Stimulated activated CD8-positive, alpha-beta memory T cell treated with anti-CD3 and anti-CD28 coated beads, Interleukin-15, amount 100 ng/mL, for 4 hours (primary cell): ENCODE measurements around the gene POC5.
"Not testable (repeated sequence)": the region's sequence is repeated elsewhere in the genome, so short reads cannot be mapped to it uniquely, and the experiment has no call there.

Experiments
- DNase-seq, 2 donors: peaks; one replicate each; pipeline ENCODE4 v3.0.0-alpha.2; 2020; ENCODE audit warnings: low read depth in 2 of 2

POC5 gene, protein sequence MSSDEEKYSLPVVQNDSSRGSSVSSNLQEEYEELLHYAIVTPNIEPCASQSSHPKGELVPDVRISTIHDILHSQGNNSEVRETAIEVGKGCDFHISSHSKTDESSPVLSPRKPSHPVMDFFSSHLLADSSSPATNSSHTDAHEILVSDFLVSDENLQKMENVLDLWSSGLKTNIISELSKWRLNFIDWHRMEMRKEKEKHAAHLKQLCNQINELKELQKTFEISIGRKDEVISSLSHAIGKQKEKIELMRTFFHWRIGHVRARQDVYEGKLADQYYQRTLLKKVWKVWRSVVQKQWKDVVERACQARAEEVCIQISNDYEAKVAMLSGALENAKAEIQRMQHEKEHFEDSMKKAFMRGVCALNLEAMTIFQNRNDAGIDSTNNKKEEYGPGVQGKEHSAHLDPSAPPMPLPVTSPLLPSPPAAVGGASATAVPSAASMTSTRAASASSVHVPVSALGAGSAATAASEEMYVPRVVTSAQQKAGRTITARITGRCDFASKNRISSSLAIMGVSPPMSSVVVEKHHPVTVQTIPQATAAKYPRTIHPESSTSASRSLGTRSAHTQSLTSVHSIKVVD

DNA sequence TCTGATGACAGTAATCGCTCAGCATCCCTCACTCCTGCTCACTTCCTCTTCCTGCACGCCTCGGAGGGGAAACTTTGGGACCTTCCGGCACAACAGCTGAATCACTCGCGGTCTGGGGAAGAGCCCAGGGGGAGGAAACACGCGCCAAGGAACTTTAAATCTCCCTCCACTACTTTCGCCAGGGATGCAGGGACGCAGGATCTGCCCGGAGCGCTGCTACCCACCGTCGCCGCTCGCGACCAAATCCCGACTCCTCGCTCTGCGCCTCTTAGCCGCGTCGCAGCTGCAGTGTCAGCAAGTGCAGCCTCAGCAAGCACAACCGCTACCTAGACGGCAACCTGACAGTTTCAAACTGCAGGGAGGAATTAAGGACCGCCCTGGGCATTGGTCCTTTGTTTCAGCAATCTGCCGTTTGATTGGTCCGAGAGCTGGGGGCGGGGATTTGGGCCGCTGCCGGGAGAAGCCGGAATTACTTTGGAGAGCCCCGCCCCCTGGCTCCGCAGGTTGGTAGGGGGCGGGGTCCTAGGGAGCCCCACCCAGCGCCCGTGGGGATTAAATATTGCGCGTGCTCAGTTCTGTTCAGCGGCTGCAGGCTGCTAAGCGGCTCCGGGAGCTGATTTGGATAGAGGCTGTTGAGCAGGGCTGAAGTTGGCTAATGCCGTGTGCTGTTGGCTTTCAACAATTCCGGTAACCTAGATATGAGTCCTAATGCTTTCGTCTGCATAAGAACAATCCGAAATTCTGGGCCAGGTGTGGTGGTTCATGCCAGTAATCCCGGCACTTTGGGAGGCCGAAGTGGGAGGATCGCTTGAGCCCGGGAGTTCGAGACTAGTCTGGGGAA is at the start of gene POC5:
POC5 (minus strand) TSS at position 356 of the 841 bp plus-strand sequence. CDS start 4,500 bp downstream, outside the sequence.
- DNase-seq, result peak; percentile 95 to 96

DNA sequence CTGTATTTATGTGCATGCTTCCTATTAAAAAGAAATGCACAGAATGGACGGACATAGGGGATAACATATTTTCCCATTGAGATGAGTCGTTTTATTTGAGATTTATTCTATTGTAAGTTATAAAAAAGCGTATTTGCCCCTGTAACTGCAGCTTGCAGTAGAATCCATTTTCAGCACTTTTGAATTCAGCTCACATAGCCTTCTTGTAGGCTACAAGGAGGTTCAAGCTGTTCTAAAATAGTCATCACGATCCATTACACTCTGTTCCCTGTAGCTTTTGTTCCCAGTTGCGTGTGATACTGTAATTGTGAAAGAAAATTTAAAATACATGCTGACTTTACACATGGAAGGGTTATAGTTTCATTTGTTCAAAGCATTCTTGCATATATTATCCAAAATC is 40.9 kb upstream of the POC5 start:
- no peak for DNase-seq

DNA sequence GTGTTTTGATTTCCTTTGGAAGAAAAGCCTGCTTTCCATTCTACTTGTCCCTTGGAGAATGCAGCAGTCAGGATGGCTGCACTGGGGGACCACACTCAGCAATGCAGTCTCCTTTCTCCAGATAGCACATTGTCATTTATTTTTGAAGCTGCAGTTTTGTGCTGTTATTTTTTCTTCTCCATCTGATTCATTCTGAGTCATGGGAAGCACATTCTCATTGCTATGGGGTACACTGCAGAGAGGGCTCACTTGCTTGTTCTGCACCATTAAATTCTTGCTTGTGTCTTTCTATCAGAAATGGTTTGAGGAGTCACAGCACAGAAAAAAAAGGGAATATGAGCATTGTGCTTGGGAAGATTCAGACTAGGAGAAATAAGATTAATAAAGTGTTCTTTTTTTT is 39.7 kb upstream of the POC5 start:
- DNase-seq, result no peak

DNA sequence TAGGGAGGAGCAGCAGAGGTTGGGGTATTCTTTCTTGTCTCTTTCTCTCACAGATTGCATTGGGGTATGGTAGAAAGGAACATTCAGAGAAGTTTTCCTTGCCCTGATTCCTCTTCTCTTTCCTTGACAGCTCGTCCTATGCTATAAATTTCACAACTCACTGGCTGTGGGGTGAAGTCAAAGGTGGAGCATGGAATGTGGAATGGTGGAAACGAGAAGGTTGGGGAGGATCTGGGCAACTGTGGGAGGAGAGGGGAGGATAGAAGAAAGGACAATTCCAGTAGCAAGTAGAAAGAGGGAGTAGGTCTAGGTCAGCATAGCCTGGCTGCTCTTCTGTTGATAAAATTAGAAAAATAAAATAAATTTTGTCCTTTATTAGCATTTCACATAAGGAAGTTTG is 39.0 kb upstream of the POC5 start:
- no peak for DNase-seq

DNA sequence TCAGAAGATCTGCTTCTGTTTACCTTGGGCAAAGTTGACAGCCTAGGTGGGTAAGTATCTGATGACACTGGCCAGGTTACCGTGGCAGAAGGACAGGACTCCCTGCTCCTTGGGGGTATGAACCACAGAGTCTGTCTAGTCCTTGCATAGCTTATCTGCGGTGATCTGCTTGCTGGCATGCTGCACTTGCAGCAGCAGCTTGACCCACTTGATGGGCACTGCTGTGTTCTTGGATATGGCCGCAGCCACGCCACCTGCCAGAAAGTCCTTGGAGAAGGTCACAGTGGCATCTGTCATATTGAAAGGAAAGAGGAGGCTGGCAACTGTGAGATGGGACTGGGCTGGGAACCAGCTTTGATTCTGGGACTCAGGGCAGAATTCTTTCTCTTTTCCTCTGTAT is 35.9 kb upstream of the POC5 start:
- no peak for DNase-seq

DNA sequence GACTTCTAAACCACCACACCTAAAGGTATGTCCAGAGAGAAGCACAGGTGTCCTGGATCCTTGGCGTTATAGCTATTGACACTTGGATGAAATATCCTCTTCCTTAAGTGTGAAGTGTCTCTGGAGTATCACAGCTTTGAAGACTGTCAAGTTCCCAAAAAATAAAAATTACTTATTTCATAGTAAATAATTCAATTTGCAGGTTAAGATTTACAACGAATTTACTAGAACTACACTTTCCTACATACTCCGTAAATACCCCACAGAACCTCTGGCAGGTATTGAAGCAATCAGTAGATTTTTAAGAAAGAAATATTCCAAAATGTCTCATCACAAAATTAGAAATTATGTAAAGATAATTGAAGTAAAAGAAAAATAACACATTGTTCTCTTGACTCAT is 27.1 kb upstream of the POC5 start:
- DNase-seq, result no peak

DNA sequence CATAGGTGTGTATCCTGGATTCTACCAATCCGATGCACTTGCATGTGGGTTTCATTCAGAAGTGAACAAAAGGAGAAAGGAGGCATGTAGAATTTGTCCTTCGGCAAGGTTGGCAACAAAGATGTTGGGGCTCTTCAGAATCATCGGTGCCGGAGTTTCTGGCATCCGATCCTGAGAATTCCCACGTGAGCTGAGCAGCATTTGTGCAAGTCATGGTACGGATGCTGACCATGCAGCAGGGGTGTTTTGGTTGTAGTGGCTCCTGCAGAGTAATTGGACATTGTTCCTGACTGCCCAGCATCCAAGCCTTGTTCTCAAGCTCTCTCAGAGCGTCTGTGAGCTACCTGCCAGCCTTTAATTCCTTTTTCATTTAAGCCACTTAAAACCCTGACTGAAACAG is 19.0 kb upstream of the POC5 start:
- DNase-seq, result no peak

DNA sequence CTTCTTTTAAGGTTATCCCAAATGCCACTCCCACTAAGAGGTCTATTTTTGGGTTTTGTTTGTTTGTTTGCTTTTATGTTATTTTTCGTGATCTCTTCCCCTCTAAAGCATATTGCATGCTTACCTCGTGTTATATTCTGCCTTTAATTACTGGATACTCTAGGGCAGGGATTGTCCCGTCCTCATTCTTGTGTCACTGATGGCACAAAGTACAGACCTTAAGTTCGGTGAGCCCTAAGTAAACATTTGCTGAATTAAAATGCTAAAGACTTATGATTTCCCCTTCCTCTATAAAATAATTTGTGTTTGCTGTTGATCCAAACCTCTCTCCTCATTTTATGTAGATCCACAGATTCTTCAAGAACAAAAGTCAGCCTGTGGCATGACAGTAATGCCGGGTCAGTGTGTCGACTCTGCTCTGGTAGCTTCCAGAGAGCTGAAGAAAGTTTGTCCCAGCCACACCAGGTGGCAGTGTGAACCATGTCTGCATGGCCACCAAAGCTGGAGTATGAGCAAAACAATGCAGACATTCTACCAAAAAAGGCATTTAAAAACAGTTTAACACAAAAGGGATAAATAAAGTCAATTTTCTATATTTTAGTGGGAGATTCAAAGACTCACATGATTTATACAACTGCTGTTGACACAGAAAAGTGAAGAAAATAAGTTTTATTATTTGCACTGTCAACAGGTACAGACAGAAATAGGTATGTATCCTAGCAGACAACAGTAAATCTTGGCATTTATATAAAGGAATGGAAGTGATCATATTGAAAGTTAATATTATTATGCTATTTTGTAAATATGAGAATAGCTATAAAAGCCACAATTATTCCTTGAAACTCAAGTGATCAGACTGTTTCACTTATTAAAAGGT is 17.9 kb upstream of the POC5 start:
- no peak for DNase-seq

DNA sequence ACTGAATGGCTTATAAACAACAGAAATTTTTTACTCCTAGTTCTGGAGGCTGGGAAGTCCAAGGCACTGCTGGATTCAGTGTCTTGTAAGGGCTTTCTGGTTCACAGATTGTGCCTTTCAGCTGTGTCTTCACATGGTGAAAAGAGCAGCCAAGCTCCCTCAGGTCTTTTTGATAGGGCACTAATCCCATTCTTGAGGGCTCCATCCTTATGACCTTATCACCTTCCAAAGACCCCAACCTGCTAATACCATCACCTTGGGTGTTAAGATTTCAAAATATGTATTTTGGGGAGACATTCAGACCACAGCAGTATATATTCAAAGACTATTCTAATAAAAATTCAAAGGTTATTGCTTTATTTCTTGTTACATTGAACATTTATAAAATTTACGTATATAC is 16.5 kb upstream of the POC5 start:
- no peak for DNase-seq

DNA sequence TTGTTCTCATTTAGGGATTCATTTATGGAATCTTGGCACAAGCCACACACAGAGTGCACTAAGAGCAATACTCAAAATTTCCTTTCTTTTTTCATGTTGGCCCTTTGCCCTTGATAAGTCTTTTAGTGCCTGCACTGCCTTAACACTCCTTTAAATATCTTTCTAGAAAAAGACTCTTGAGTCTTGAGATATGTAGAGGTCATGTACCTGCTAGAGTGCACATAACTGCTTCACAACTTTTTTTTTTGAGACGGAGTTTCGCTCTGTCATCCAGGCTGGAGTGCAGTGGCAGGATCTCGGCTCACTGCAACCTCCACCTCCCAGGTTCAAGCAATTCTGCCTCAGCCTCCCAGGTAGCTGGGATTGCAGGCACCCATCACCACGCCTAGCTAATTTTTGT is 14.3 kb upstream of the POC5 start:
- DNase-seq, result not testable (repeated sequence)

DNA sequence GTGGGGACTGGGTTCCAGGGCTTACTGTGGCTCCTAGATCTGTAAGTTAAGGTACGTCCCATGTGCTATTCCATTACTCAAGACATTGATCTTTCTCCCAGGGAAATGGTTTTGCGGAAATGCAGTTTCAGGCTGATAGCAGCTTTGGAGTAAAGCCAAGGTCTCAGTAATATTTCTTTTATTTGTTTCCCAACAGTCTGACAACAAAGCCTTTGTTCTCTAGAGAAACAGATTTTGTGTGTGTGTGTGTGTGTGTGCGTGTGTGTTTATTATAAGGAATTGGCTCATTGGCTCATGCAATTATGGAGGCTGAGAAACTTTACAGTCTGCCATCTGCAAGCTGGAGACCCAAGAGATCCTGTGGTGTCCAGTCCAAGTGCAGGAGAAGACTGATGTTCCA is 12.1 kb upstream of the POC5 start:
- no peak for DNase-seq

DNA sequence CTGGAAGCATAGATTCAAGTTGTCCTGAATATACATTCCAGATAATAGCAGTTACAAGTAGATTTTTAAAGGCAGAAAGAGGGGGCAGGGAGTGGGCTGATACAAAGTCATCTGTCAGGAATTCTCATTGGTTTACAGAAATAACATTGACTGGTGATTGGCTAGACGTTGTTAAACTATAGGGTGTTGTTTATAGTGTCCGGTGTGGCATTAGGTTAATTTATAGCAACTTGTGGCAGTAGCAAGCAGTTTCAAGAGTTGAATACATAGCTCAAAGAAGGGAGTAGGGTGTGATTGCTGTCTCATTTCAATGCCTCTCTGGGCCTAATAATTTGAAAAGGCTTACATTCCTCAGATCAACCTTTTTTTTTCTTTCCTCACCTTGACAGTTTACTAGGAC is 10.7 kb upstream of the POC5 start:
- DNase-seq, result no peak

DNA sequence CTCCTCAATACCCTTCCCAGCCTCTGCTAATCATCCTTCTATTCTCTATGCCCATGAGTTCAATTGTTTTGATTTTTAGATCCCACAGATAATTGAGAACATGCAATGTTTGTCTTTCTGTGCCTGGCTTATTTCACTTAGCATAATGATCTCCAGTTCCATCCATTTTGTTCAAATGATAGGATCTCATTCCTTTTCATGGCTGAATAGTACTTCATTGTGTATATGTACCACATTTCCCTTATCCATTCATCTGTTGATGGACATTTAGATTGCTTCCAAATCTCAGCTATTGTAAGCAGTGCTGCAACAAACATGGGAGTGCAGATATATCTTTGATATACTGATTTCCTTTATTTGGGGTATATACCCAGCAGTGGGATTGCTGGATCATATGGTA is 9.0 kb upstream of the POC5 start:
- DNase-seq, result not testable (repeated sequence)

DNA sequence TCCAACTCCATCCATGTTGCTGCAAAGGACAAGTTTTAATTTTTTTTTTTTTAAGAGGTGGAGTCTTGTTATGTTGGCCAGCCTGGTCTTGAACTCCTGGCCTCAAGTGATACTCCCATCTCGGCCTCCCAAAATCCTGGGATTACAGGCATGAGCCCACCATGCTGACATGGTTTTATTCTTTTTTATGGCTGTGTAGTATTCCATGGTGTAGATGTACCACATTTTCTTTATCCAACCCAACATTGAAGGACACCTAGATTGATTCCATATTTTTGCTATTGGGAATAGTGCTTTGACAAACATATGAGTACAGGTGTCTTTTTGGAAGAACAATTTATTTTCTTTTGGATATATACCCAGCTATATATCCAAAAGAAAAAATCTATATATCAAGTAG is 6.1 kb upstream of the POC5 start:
- no peak for DNase-seq

DNA sequence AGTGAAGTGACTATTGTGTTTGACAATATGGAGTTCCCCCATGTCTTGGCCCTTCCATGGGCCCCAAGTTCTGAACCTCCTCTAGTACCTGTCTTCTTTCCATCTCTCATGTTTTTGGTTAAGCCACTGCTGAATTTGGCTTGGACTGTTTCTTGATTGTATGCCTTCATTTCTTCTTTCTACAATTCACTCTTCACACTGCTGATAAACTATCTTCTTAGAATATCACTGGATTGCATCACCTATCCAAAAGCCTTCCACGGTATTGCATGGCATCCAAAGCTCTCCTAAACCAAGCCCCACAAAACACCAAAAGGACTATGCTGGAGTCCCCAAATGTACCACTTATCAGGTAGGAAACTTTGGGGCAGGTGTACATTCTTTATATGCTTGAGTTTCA is 4.3 kb upstream of the POC5 start:
- DNase-seq, result no peak

DNA sequence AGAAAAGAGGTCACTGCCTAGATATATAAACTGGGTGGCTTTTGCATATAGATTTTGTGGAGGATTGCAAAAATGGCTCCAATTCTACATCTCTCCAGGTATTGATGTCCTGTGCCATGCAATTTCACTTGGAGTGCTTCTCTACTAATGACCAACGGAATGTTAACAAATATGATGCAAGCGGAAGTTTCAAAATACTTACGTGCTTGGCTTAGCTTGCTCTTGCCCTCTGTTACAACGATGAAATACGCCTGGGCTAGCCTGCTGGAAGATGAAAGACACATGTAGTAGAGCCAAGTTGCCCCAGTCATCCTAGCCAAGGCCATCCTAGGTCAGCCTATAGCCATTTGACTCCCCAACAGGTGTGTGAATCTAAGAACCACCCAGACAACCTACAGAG is 3.6 kb upstream of the POC5 start:
- DNase-seq, result no peak

DNA sequence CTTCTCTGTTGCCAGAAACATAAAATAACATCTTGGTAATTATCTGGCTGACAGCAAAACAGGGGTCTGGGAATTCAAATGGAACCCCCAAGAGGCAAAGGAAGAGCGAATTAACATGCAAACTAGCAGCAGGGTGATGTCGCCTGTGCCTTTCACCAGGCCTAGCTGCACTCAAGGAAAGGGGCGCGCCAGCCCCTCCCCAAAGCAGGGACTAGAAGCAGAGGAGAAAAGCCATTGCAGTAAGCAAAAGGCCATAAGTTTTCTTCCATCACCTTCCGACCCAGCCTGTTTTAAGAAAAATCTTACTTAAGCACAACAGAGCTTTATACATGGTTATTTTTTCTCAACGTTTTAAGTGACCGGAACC is 539 bp downstream of the POC5 start:
- DNase-seq, result no peak

DNA sequence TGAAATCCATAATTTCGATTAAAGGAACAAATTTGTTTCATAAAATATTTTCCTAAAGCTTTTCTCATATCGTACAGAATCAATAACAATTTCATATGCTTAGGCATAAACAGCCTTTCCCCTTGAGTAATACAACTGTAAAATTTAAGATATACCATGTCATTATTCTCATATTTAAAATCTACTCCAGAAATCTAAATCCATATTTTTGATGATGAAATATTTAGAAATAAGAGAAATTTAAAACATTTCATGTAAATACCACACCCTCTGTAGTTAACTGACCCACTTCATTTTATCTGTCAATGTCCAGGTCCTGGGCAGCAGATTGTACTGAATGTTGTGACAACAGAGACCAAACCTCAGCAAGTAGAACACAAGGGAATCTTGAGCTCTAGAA is 5.1 kb downstream of the POC5 start:
- DNase-seq, result no peak

DNA sequence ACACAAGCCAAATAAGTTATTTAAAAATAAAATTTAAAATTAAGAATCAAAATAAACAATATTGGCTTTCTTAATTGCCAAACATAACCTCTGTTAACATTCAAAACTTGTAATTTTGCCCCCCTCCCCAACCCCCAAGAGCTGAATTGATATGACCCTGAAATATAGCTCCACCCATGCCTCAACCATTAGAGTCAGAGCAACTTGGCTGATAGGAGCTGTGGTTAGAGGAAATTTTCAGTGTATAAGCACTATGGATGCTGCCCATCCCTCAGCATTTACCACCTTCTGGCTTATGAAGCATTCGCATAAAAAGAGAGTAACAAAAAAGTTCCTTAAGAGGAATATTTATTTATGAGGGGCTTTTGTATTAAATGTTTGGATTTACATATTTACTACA is 6.1 kb downstream of the POC5 start:
- DNase-seq, result no peak

DNA sequence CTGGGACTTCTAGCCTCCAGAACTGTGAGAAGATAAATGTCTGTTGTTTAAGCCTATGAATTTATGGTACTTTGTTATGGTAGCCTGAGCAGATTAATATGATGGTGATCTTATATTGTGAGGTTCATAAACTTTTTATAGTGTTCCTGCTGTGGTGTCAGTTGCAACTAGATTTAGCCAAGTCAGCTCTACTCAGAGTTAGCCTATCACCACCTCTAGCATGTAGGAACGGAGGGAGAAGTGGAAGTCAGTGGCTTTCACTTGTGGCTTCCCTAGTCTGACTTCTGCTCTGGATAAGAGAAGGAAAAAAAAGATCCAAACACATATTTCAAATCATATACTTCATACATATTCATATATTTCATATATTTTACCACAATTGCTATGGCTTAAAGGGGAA is 6.6 kb downstream of the POC5 start:
- DNase-seq, result no peak

DNA sequence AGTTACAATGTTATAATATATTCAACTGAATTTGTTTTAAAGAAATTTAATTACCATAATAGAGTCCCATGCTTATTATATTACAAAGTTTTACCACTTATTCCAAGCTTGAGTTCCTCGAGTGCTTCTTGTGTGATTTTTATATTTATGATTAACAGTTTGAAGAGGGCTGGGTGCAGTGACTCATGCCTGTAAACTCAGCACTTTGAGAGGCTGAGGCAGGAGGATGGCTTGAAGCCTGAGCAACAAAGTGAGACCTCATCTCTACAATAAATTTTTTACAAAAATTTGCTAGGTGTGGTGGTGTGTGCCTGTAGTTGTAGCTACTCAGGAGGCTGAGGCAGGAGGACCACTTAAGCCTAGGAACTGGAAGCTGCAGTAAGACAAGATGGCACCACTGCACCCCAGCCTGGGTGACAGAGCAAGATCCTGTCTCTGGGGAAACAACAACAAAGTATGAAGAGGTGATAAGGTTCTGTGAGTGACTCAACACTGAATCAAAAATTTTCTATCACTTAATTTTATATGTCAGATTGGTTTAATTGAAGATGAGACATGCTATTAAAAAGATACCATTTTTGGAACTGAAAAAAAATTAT is 9.2 kb downstream of the POC5 start:
- DNase-seq, result no peak

DNA sequence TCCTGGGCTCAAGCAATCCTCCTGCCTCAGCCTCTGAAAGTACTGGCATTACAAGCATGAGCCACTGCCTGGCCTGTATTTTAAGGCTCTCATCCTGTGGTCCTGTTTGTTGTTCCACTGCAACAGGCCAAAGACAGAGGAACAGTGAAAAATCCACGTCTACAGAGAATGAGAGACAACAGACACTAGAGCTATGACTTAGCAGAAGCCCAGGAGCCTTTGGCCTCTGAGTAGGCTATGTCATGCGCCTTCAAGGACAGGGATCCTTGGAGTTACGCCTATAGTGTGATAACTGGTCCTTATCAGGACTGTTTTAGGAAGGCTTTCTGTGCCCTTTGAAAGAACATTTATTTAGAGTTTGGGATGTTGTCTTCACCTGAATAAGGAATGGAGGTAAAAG is 10.5 kb downstream of the POC5 start:
- DNase-seq, result no peak
